ENCODE results near the gene ZNF408. TPM values are rescaled to one million over a fixed set of nuclear protein-coding genes. Genes with fewer than 3 reads are reported as not detected.

Gene ZNF408
- total and polyA plus RNA-seq, 2 of the 13 experiments (the other 11 are each of a cell fraction or from before 2014, with no cell fraction given) = 11.2 to 12.5 TPM

GRCh38 chr11:46695345-46696211, 5.3 kb upstream of the ZNF408 start:
- Histone ChIP-seq H3K79me2 (ENCODE audit: insufficient read depth, low read length) (peaks cover 17% of the 10 kb centered on the region), H3K4me2 (ENCODE audit: low read depth, low read length) (no peak overlapping the region), H2AFZ (ENCODE audit: low read length) (no peak overlapping the region), H3K9ac (ENCODE audit: insufficient read depth, low read depth, low read length) (peak overlapping the region; percentile 42; the same call in 1 of the 2 replicates), H3K27ac (ENCODE audit: extremely low read length, insufficient read depth, low read length) (peak overlapping the region; percentile 60), H3K4me3 (replicated peaks in 1 of 3; ENCODE audit: insufficient read depth in 1 of 3, low read depth in 2 of 3, low read length in 3 of 3) (no peak overlapping the region), H3K27me3 (ENCODE audit: control insufficient read depth in 1 of 2, insufficient read depth in 2 of 2, low read length in 2 of 2) (no peaks in the 10 kb centered on the region; a peak in 1 of 5 replicates), H4K20me1 (ENCODE audit: insufficient read depth, low read length) (no peaks in the 10 kb centered on the region), H3K4me1 (ENCODE audit: insufficient read depth, low read length) (peaks cover 81% of the 10 kb centered on the region), H3K9me3 (ENCODE audit: low read length) (no peaks in the 10 kb centered on the region), H3K36me3 (replicated peaks in 1 of 2; ENCODE audit: control insufficient read depth in 1 of 2, insufficient read depth in 2 of 2, low read length in 2 of 2) (peaks cover 4 to 17% of the 10 kb centered on the region in 2 experiments; a peak in 4 of 5 replicates)
- BruUV-seq (replicated peaks) = no TSS peak
- 70% methylated on average over 8 of the region's 12 CpGs for WGBS (ENCODE audit: low lambda C conversion rate)
- FAIRE-seq (no peak), ATAC-seq (peak; percentile 52), DNase-seq (ENCODE audit: low spot score) (peak; percentile 71)
- POLR2A ChIA-PET = interaction anchor here (1.0 to 3.6 kb wide), 4 partner anchors 9 to 48 kb away, joined by 3 to 29 read pairs (median 6); partner anchors contain the start of gene F2
- intact Hi-C loops (cut with micrococcal nuclease; ENCODE audit: unreplicated experiment) = no loop called here
- CTCF ChIA-PET (ENCODE audit: low intra/inter-chr PET ratio, low total read pairs) = no interaction called here
- in situ Hi-C loops (cut with HindIII; ENCODE audit: extremely low pct_ligation_motif_present, low pct_unique_long_range_greater_than_20kb) = no loop called here
- TF ChIP-seq GMEB2 (CRISPR knock-in tag; IDR thresholded peaks at IDR 0.05; ENCODE audit: low read depth) (no peak), FOXO4 (CRISPR knock-in tag; conservative IDR thresholded peaks at IDR 0.05) (no peak), ZBTB7B (CRISPR knock-in tag; IDR thresholded peaks at IDR 0.05) (0 out of 2 replicates have a peak, but pooled peaks have one; percentile 61), ZNF350 (CRISPR knock-in tag; IDR thresholded peaks at IDR 0.05; ENCODE audit: borderline replicate concordance, low read depth) (peak; percentile 55; the same call in 1 of the 2 replicates), ZFYVE20 (CRISPR knock-in tag; IDR thresholded peaks at IDR 0.05; ENCODE audit: borderline replicate concordance, low read depth) (no peak), ZNF891 (CRISPR knock-in tag; IDR thresholded peaks at IDR 0.05) (no peak; the same call in 1 of the 2 replicates), U2AF1 (optimal IDR thresholded peaks at IDR 0.05; ENCODE audit: low read depth, low read length) (no peak), RFX5 (IDR thresholded peaks at IDR 0.05; ENCODE audit: low read depth, low read length) (no peak), ZNF569 (CRISPR knock-in tag; IDR thresholded peaks at IDR 0.05; ENCODE audit: borderline replicate concordance) (no peak), ZNF24 (IDR thresholded peaks at IDR 0.05) (no peak), HCFC1 (IDR thresholded peaks at IDR 0.05; ENCODE audit: low read depth, low read length) (no peak), MATR3 (CRISPR knock-in tag; IDR thresholded peaks at IDR 0.05) (no peak), HMG20A (CRISPR knock-in tag; IDR thresholded peaks at IDR 0.05; ENCODE audit: borderline replicate concordance) (peak; percentile 31; the same call in 1 of the 2 replicates), BCL3 (CRISPR knock-in tag; IDR thresholded peaks at IDR 0.05) (peak; percentile 61; the same call in 1 of the 2 replicates), POLR2A (IDR thresholded peaks at IDR 0.05; ENCODE audit: insufficient read depth in 1 of 2, low read depth in 2 of 2, low read length in 2 of 2) (peak in 1 of 2 experiments; percentile 14; a peak in 1 of 4 replicates), PAXIP1 (CRISPR knock-in tag; conservative IDR thresholded peaks at IDR 0.05) (peak; percentile 68)
